Mesenchymal stem cell (in vitro differentiated cells and primary cell): ENCODE measurements around the gene MAGEA2.
"Not testable (repeated sequence)": the region's sequence is repeated elsewhere in the genome, so short reads cannot be mapped to it uniquely, and the experiment has no call there.

Experiments used
- DNase-seq: peaks from one replicate; pipeline ENCODE4 v3.0.0-alpha.2; 2013
- H2AFZ ChIP-seq: one replicate; pipeline ENCODE4 v1.6.1; 2013; ENCODE audit warnings: low read depth, mild to moderate bottlenecking, control low read depth, inconsistent platforms, low read length, moderate library complexity
- H2AK5ac ChIP-seq: 2 replicates; pipeline ENCODE4 v1.6.1; 2013; ENCODE audit warnings: low read length, moderate library complexity, mild to moderate bottlenecking, inconsistent platforms; ENCODE audit not compliant: severe bottlenecking
- H2BK120ac ChIP-seq: one replicate; pipeline ENCODE4 v1.6.1; 2013; ENCODE audit warnings: low read depth, mild to moderate bottlenecking, inconsistent platforms, low read length, moderate library complexity
- H2BK12ac ChIP-seq, 2 experiments: one replicate each; pipeline ENCODE4 v1.6.1; 2013; ENCODE audit warnings: inconsistent platforms in 2 of 2, low read length in 2 of 2, mild to moderate bottlenecking in 2 of 2, moderate library complexity in 2 of 2, control low read depth in 1 of 2
- H2BK15ac ChIP-seq: one replicate; pipeline ENCODE4 v1.6.1; 2013; ENCODE audit warnings: mild to moderate bottlenecking, low read depth, inconsistent platforms; ENCODE audit not compliant: poor library complexity, severe bottlenecking
- H2BK5ac ChIP-seq: 2 replicates; pipeline ENCODE4 v1.6.1; 2013; ENCODE audit warnings: low read depth, mild to moderate bottlenecking, low read length, control low read depth, inconsistent platforms; ENCODE audit not compliant: poor library complexity, severe bottlenecking
- H3K14ac ChIP-seq, 2 experiments: one replicate each; pipeline ENCODE4 v1.6.1; 2013; ENCODE audit warnings: inconsistent platforms in 2 of 2, low read length in 2 of 2, control low read depth in 1 of 2, mild to moderate bottlenecking in 1 of 2, moderate library complexity in 1 of 2
- H3K18ac ChIP-seq, 2 experiments: one replicate each; pipeline ENCODE4 v1.6.1; 2013; ENCODE audit warnings: inconsistent platforms in 2 of 2, low read length in 2 of 2, control low read depth in 1 of 2, low read depth in 1 of 2, mild to moderate bottlenecking in 1 of 2
- H3K23ac ChIP-seq, 2 experiments: one replicate each; pipeline ENCODE4 v1.6.1; 2013; ENCODE audit warnings: inconsistent platforms in 2 of 2, low read length in 2 of 2, mild to moderate bottlenecking in 2 of 2, moderate library complexity in 2 of 2, control low read depth in 1 of 2
- H3K27ac ChIP-seq: 2 replicates; pipeline ENCODE4 v1.5.1; 2013; ENCODE audit warnings: mild to moderate bottlenecking, moderate library complexity, low read length, control low read depth, inconsistent platforms; ENCODE audit not compliant: poor library complexity, severe bottlenecking
- H3K27me3 ChIP-seq, 2 experiments: 2 replicates each; pipeline versions ENCODE4 v1.6.1 to v1.7.0; 2013; ENCODE audit warnings: low read length in 2 of 2, mild to moderate bottlenecking in 2 of 2, moderate library complexity in 2 of 2, control low read depth in 1 of 2, inconsistent platforms in 1 of 2; ENCODE audit not compliant: control insufficient read depth in 1 of 2, insufficient read depth in 1 of 2
- H3K36me3 ChIP-seq, 2 experiments: 2 replicates each; pipeline versions ENCODE4 v1.6.1 to v1.7.0; 2013; ENCODE audit warnings: low read length in 2 of 2, control low read depth in 1 of 2, inconsistent platforms in 1 of 2, low read depth in 1 of 2, mild to moderate bottlenecking in 1 of 2; ENCODE audit not compliant: insufficient read depth in 2 of 2, control insufficient read depth in 1 of 2
- H3K4ac ChIP-seq, 2 experiments: one replicate each; pipeline ENCODE4 v1.6.1; 2013; ENCODE audit warnings: inconsistent platforms in 2 of 2, low read length in 2 of 2, mild to moderate bottlenecking in 2 of 2, moderate library complexity in 2 of 2, control low read depth in 1 of 2, low read depth in 1 of 2
- H3K4me1 ChIP-seq: 2 replicates; pipeline ENCODE4 v1.6.1; 2013; ENCODE audit warnings: low read depth, low read length, control low read depth; ENCODE audit not compliant: control insufficient read depth, insufficient read depth
- H3K4me2 ChIP-seq: 2 replicates; pipeline ENCODE4 v1.6.1; 2013; ENCODE audit warnings: low read length, mild to moderate bottlenecking, inconsistent platforms; ENCODE audit not compliant: poor library complexity, severe bottlenecking
- H3K4me3 ChIP-seq, 2 experiments: 2 replicates each; pipeline versions ENCODE4 v1.5.1 to v1.7.0; 2013; ENCODE audit warnings: low read length in 2 of 2, mild to moderate bottlenecking in 2 of 2, control low read depth in 1 of 2, low read depth in 1 of 2; ENCODE audit not compliant: insufficient read depth in 1 of 2
- H3K79me1 ChIP-seq: replicated peaks from 2 replicates; pipeline ENCODE4 v1.6.1; 2013; ENCODE audit warnings: mild to moderate bottlenecking, control low read depth, low read length, inconsistent platforms; ENCODE audit not compliant: poor library complexity, severe bottlenecking
- H3K9ac ChIP-seq: 2 replicates; pipeline ENCODE4 v1.7.0; 2013; ENCODE audit warnings: mild to moderate bottlenecking, low read length, moderate library complexity
- H3K9me3 ChIP-seq: 2 replicates; pipeline ENCODE4 v1.7.0; 2013; ENCODE audit warnings: mild to moderate bottlenecking, low read length; ENCODE audit not compliant: control insufficient read depth
- H4K8ac ChIP-seq: one replicate; pipeline ENCODE4 v1.6.1; 2013; ENCODE audit warnings: inconsistent platforms, mild to moderate bottlenecking, low read length, moderate library complexity
- H4K91ac ChIP-seq: one replicate; pipeline ENCODE4 v1.6.1; 2013; ENCODE audit warnings: mild to moderate bottlenecking, low read length, inconsistent platforms
- WGBS: methylation state at CpG from one replicate; pipeline ENCODE4 v1.1.7; 2013; ENCODE audit warnings: mixed read lengths; 5-methylcytosine and 5-hydroxymethylcytosine counted together

The MAGEA2 gene

GRCh38 chrX:152700390-152700789 is 53.3 kb downstream of the MAGEA2 start:
- not testable (repeated sequence) for H3K4ac ChIP-seq, H2BK120ac ChIP-seq, H3K23ac ChIP-seq, H3K27ac ChIP-seq, H3K27me3 ChIP-seq, H2AFZ ChIP-seq, H3K36me3 ChIP-seq, H3K4me3 ChIP-seq, H2BK15ac ChIP-seq, H4K91ac ChIP-seq, H3K18ac ChIP-seq, H4K8ac ChIP-seq, H3K4me1 ChIP-seq, H3K14ac ChIP-seq, H2BK12ac ChIP-seq, H3K9ac ChIP-seq, DNase-seq, H3K4me2 ChIP-seq, H2AK5ac ChIP-seq, H3K9me3 ChIP-seq, H2BK5ac ChIP-seq, H3K79me1 ChIP-seq
- no CpG with 5 or more reads among the region's 5 CpGs for WGBS
